Activated CD8-positive, alpha-beta memory T cell treated with anti-CD3 and anti-CD28 coated beads, Interleukin-2, amount 10 ng/mL, durations not matched to agents 7 days and 5 days (primary cell): ENCODE measurements around the gene GNAT2. TPM values are rescaled to one million over a fixed set of nuclear protein-coding genes. Genes with fewer than 3 reads are reported as not detected.
"Not testable (repeated sequence)": the region's sequence is repeated elsewhere in the genome, so short reads cannot be mapped to it uniquely, and the experiment has no call there.

ENCODE experiments used
- ATAC-seq: fragments of 150-1000 bp; cut with Tn5 transposase; one replicate; pipeline ENCODE4 v1.10.0; 2021; ENCODE audit warnings: moderate library complexity
- CTCF ChIA-PET: fragments of 350-600 bp; sonication (Branson Sonifier 250); formaldehyde crosslinking; loops from one replicate; lab custom pipeline; 2021; ENCODE audit warnings: antibody characterized with exemption; lab: Charles Lee
- DNase-seq: peaks from one replicate; pipeline ENCODE4 v3.0.0-alpha.2; 2020
- H3K27ac Mint-ChIP-seq: one replicate; pipeline ENCODE4 v1.8.0; 2021; ENCODE audit warnings: mild to moderate bottlenecking, mixed read lengths
- H3K27me3 Mint-ChIP-seq: one replicate; pipeline ENCODE4 v1.8.0; 2021; ENCODE audit warnings: mixed read lengths
- H3K36me3 Mint-ChIP-seq: one replicate; pipeline ENCODE4 v1.8.0; 2021; ENCODE audit warnings: mild to moderate bottlenecking, mixed read lengths
- H3K4me1 Mint-ChIP-seq: one replicate; pipeline ENCODE4 v1.8.0; 2021; ENCODE audit warnings: mixed read lengths
- H3K4me3 Mint-ChIP-seq: one replicate; pipeline ENCODE4 v1.8.0; 2021; ENCODE audit warnings: mild to moderate bottlenecking, moderate library complexity, mixed read lengths
- H3K9me3 Mint-ChIP-seq: one replicate; pipeline ENCODE4 v1.8.0; 2022; ENCODE audit warnings: low read depth, mixed read lengths
- total RNA-seq, 2 experiments: library from RNA; stranded (reverse); gene quantifications; one replicate each; pipeline ENCODE4 v1.2.3, GENCODE V29; 2021

GNAT2 gene
- total RNA-seq: not detected

DNA sequence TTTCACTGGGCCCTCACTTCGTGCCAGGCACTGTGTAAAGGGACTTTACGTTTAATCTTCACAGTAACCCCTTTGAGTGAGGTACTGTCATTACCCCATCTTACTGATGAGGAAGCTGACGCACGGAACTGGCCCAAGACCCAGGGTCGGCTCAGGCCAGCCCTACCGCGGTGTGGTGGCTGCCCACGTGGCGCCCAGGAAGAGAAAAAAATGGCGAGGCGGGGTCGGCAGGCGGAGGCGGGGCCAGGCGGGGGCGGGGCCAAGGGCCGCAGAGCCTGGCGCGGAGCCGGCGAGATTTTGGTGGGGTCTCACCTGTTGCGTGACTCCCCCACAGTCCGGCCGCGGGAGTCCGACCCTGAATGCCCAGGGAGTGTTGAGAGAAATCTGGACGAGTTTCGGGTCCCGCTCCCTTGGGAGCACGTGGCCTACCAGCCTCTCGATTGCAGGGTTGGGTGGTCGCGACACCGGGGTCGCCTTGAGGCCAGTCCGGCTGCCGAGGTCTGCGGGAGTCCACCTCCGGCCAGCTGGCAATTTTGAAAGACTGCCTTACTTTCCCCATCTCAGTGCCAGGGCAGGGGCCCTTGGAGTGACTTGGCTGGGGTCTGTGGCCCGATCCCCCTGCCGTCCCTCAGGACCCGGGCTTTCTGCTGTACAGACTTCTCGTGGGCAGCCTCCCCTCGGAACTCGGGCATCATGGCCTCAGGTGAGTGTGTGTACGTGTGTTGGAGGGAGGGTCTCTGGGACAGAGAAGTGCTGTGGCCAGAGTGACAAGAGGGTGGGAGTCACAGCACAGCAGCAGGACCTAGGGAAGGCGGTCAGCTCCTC lies at the start of gene GNAT2, which contains the start of gene AMPD2:
GNAT2 (minus strand) TSS at position 41 of the 825 bp plus-strand sequence. CDS start 6,746 bp downstream, outside the sequence.
AMPD2 (plus strand) TSS at position 262 of the 825 bp plus-strand sequence. CDS start 1,339 bp downstream, outside the sequence.
- Mint-ChIP-seq H3K27me3 (no peaks in the 10 kb centered on the region), H3K27ac (peak within 1 kb of the TSS; percentile 98), H3K36me3 (peaks cover 1% of the 10 kb centered on the region), H3K4me3 (peak within 1 kb of the TSS; percentile 99), H3K4me1 (peaks cover 66% of the 10 kb centered on the region), H3K9me3 (no peaks in the 10 kb centered on the region)
- ATAC-seq (peak; percentile 56), DNase-seq (peak; percentile 87)
- CTCF ChIA-PET: interaction anchor here (0.5 to 9.1 kb wide), 12 partner anchors 10 to 365 kb away, joined by 3 to 112 read pairs (median 6); partner anchors contain the start of genes AHCYL1, CYB561D1 and GNAI3

- CTCF ChIA-PET: interaction anchor here (1.2 to 5.4 kb wide), 3 partner anchors 28 to 122 kb away, joined by 4 to 29 read pairs (median 5); no protein-coding TSS in a partner anchor
- no peak overlapping the region for H3K27ac Mint-ChIP-seq
- H3K27me3 Mint-ChIP-seq: peaks cover 4% of the 10 kb centered on the region
- peaks cover 25% of the 10 kb centered on the region for H3K4me1 Mint-ChIP-seq
- H3K36me3 Mint-ChIP-seq: no peaks in the 10 kb centered on the region
- no peaks in the 10 kb centered on the region for H3K9me3 Mint-ChIP-seq
- peak overlapping the region; percentile 29 for H3K4me3 Mint-ChIP-seq
- DNase-seq: no peak
- no peak for ATAC-seq
Measured at GRCh38 chr1:109668123-109668775, 48.8 kb upstream of the GNAT2 start.

DNA sequence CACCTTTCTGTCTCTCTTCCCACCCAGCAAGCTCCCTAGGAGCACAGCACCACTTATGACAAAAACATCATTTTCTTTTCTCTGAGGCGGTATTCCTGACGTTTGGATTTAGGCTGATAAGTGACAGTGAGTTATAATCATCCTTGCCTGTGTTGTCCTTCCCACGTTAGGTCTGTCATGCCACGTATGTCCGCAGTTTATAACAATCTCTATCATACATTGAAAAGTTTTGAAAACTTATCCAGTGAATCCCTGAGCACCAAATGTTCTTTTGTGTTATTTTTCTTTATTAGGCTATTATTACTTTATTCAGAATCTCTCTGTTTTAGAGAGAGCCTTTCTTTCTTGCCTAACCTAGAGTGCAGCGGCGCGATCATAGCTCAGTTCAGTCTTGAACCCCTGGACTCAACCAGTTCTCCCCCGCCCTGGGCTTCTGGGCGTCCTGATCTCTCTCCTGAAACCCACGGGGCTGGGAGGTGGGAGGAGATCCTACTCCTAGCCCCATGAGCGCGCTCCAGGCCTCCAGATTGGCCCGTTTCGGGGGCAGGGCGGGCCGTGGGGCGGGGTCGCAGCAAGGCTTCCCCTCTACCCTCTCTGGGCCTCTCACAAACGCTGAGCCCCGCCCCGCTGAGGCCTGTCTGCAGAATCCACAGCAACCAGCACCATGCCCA lies 48.2 kb upstream of the GNAT2 start, which contains the start of gene GSTM2:
GSTM2 (plus strand) TSS at position 606 of the 671 bp plus-strand sequence; CDS start at position 665, 59 bp downstream.
- ATAC-seq (peak; percentile 90), DNase-seq (peak; percentile 73)
- peaks cover 4% of the 10 kb centered on the region for H3K27me3 Mint-ChIP-seq
- H3K4me1 Mint-ChIP-seq: peaks cover 25% of the 10 kb centered on the region
- H3K9me3 Mint-ChIP-seq: no peaks in the 10 kb centered on the region
- CTCF ChIA-PET: interaction anchor here (1.2 to 5.4 kb wide), 2 partner anchors 27 to 118 kb away, joined by 4 to 29 read pairs; no protein-coding TSS in a partner anchor
- H3K4me3 Mint-ChIP-seq: peak within 1 kb of the TSS; percentile 29
- no peak within 1 kb of the TSS for H3K27ac Mint-ChIP-seq
- H3K36me3 Mint-ChIP-seq: no peaks in the 10 kb centered on the region

- no peaks in the 10 kb centered on the region for H3K36me3 Mint-ChIP-seq
- H3K4me3 Mint-ChIP-seq: no peak overlapping the region
- no peaks in the 10 kb centered on the region for H3K9me3 Mint-ChIP-seq
- no peak for ATAC-seq
- peaks cover 4% of the 10 kb centered on the region for H3K27me3 Mint-ChIP-seq
- H3K4me1 Mint-ChIP-seq: peaks cover 9% of the 10 kb centered on the region
- no peak overlapping the region for H3K27ac Mint-ChIP-seq
- no peak for DNase-seq
- CTCF ChIA-PET: no interaction called here
Measured at GRCh38 chr1:109664671-109665070, 45.3 kb upstream of the GNAT2 start.

- no peak overlapping the region for H3K4me3 Mint-ChIP-seq
- H3K4me1 Mint-ChIP-seq: no peaks in the 10 kb centered on the region
- no peak for ATAC-seq
- CTCF ChIA-PET: interaction anchor here (0.6 to 1.6 kb wide), 4 partner anchors 11 to 129 kb away, joined by 4 to 6 read pairs (median 4); no protein-coding TSS in a partner anchor
- H3K27ac Mint-ChIP-seq: no peak overlapping the region
- H3K36me3 Mint-ChIP-seq: no peaks in the 10 kb centered on the region
- no peaks in the 10 kb centered on the region for H3K9me3 Mint-ChIP-seq
- no peaks in the 10 kb centered on the region for H3K27me3 Mint-ChIP-seq
- peak; percentile 38 for DNase-seq
Measured at GRCh38 chr1:109661391-109661790, 42.0 kb upstream of the GNAT2 start.

GRCh38 chr1:109660691-109661026 lies 41.2 kb upstream of the GNAT2 start:
- not testable (repeated sequence) for ATAC-seq, H3K4me1 Mint-ChIP-seq, H3K9me3 Mint-ChIP-seq, H3K4me3 Mint-ChIP-seq, DNase-seq, H3K36me3 Mint-ChIP-seq, H3K27me3 Mint-ChIP-seq, H3K27ac Mint-ChIP-seq
- CTCF ChIA-PET: interaction anchor here (1.6 to 7.5 kb wide), 2 partner anchors 11 to 19 kb away, joined by 5 to 82 read pairs; no protein-coding TSS in a partner anchor

DNA sequence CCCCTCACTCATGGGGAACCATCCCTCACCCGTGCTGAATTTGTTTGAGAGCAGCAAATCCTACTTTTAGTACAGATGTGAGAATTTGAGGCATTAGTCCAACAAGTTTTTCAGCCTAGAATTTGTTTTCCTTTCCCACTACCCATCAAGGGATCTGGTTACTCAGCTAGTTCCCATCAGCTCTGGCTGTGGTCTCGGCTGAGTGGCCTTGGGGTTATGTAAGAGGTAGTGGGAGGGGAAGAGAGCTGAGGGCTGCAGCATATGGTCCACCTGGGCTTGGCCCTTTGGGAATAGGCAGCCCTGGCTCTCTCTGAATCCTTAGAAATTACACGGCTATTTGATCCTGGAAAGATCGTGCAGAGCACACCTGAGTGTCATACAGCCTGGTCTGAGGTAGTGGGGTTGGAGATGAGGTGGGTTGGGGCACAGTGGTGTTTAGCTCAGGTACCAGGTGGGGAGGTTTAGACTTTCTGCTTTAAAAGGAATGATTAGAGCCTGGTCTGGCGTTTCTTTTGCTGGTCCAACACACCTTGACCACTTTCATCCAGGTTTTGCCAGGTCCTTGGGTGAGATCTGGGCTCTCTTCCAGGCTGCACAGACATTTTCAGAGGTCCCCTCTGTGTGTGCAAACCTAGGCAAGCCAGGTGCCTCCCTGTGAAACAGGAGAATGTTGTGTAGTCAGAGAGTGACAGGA lies 40.7 kb upstream of the GNAT2 start:
- Mint-ChIP-seq H3K9me3 (no peaks in the 10 kb centered on the region), H3K4me3 (no peak overlapping the region), H3K36me3 (no peaks in the 10 kb centered on the region), H3K27me3 (no peaks in the 10 kb centered on the region), H3K27ac (no peak overlapping the region), H3K4me1 (peaks cover 6% of the 10 kb centered on the region)
- CTCF ChIA-PET: interaction anchor here (7.5 kb wide), 1 partner anchor 19 kb away, joined by 82 read pairs; no protein-coding TSS in a partner anchor
- no peak for ATAC-seq
- DNase-seq: peak; percentile 37

- no peak for ATAC-seq
- DNase-seq: peak; percentile 29
- Mint-ChIP-seq H3K4me3 (no peak overlapping the region), H3K36me3 (no peaks in the 10 kb centered on the region), H3K4me1 (peaks cover 10% of the 10 kb centered on the region), H3K9me3 (no peaks in the 10 kb centered on the region), H3K27ac (no peak overlapping the region), H3K27me3 (peaks cover 7% of the 10 kb centered on the region)
- CTCF ChIA-PET: interaction anchor here (7.5 kb wide), 1 partner anchor 18 kb away, joined by 82 read pairs; no protein-coding TSS in a partner anchor
Measured at GRCh38 chr1:109659145-109659544, 39.7 kb upstream of the GNAT2 start.

DNA sequence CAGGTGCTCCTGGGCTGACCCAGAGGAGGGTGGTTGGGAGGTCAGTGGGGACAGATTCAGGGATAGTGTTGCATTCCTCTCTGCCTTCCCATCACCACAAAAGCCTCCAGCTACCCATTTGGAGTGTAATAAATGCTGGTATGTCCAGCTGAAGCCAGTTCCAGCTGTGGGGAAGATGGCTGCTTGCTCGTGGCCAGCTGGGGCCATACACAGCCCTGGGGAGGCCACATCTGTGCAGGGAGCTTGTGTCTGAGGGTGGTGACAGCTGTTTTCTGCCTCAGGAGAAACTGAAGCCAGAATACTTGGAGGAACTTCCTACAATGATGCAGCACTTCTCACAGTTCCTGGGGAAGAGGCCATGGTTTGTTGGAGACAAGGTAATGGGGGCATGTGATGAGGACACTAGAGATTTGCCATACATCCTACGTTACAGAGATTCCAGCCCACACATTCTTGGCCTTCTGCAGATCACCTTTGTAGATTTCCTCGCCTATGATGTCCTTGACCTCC lies 39.2 kb upstream of the GNAT2 start:
- ATAC-seq: no peak
- Mint-ChIP-seq H3K9me3 (no peaks in the 10 kb centered on the region), H3K4me1 (peaks cover 10% of the 10 kb centered on the region), H3K36me3 (no peaks in the 10 kb centered on the region), H3K27ac (no peak overlapping the region), H3K27me3 (peaks cover 10% of the 10 kb centered on the region), H3K4me3 (no peak overlapping the region)
- DNase-seq: peak; percentile 37
- CTCF ChIA-PET: interaction anchor here (1.4 to 7.5 kb wide), 3 partner anchors 17 to 126 kb away, joined by 3 to 82 read pairs (median 5); no protein-coding TSS in a partner anchor

GRCh38 chr1:109657970-109658369 lies 38.6 kb upstream of the GNAT2 start:
- Mint-ChIP-seq H3K36me3 (no peaks in the 10 kb centered on the region), H3K4me3 (no peak overlapping the region), H3K4me1 (peaks cover 10% of the 10 kb centered on the region), H3K27ac (no peak overlapping the region), H3K27me3 (peaks cover 16% of the 10 kb centered on the region), H3K9me3 (no peaks in the 10 kb centered on the region)
- ATAC-seq (no peak), DNase-seq (peak; percentile 14)
- CTCF ChIA-PET: interaction anchor here (1.4 to 7.5 kb wide), 3 partner anchors 17 to 125 kb away, joined by 3 to 82 read pairs (median 5); no protein-coding TSS in a partner anchor

- no peaks in the 10 kb centered on the region for H3K36me3 Mint-ChIP-seq
- CTCF ChIA-PET: interaction anchor here (1.4 to 7.5 kb wide), 3 partner anchors 16 to 125 kb away, joined by 3 to 82 read pairs (median 5); no protein-coding TSS in a partner anchor
- peaks cover 10% of the 10 kb centered on the region for H3K4me1 Mint-ChIP-seq
- no peak for ATAC-seq
- H3K27me3 Mint-ChIP-seq: peaks cover 20% of the 10 kb centered on the region
- no peak overlapping the region for H3K27ac Mint-ChIP-seq
- DNase-seq: peak; percentile 31
- H3K9me3 Mint-ChIP-seq: no peaks in the 10 kb centered on the region
- H3K4me3 Mint-ChIP-seq: peak overlapping the region; percentile 5
Measured at GRCh38 chr1:109657395-109657794, 38.0 kb upstream of the GNAT2 start.
